Pons (tissue), 1 donor: ENCODE measurements around the gene INKA2.
A peak's percentile ranks its signal among the peaks of the same experiment; 100 is the strongest.

Experiments
- DNase-seq: peaks from one replicate; pipeline ENCODE4 v3.0.0-alpha.2; 2016; ENCODE audit warnings: low spot score

Gene INKA2

DNA sequence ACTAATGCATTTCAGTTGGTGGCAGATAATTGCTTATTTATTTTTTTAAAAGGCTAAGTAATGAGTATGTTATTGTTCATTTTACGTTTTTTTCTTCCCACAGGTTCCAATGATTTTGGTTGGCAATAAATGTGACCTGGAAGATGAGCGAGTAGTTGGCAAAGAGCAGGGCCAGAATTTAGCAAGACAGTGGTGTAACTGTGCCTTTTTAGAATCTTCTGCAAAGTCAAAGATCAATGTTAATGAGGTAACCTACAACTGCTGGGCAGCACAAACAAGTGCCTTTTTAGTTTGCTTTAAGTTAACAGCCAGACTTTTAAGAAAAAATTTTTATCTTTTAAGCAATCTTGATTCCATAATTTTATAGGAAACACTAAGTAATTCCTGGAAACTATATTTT lies 35.0 kb downstream of the INKA2 start:
- DNase-seq: no peak

DNA sequence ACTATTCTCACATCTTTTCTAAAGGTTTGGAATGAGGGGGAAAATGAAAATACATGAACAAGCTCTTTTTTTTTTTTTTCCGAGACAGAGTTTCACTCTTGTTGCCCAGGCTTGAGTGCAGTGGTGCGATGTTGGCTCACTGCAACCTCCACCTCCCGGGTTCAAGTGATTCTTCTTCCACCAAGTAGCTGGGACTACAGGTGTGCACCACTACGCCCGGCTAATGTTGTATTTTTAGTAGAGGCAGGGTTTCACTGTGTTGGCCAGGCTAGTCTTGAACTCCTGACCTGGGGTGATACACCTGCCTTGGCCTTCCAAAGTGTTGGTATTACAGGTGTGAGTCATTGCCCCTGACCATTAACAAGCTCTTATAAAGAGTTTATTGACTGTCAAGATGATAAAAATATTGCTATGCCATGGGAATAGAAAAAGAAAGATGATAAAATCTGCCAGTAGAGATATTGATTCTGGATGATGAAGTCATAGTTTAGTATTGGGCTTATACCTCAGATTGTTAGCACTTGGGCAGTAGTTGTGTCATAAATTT lies 36.6 kb downstream of the INKA2 start:
- no peak for DNase-seq

DNA sequence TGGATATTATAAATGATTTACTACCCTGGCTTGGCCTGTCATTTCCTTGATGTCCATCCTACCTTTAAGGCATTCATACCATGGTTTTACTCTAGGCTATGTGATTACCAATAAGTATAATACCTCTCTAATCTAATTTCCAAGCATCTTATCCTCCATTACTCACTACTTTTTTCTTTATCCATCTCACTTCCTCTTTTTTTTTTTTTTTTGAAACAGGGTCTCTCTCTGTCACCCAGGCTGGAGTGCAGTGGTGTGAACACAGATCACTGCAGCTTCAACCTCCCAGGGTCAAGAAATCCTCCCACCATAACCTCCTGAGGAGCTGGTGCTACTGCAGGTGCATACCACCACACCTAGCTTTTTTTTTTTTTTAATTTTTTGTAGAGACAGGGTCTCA lies 39.9 kb downstream of the INKA2 start:
- no peak for DNase-seq

DNA sequence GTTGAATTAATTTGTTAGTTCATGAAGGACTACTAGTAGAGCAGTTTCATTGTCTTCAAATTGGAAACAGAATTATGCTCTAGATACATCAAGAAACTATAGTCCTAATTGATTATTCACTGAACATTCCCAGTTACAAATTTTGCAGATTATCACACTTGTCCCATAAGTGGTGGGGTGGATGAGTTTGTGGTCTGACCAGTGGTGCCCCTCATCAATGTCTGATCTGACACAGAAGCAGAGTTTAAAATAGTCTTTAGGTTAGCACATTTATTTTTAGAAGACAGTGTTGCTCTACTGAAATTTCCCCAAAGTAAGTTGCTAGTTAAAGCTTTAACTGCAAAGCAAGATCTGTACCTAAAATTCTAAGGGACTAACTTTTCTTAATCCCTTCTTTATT lies 42.9 kb downstream of the INKA2 start:
- DNase-seq: no peak

DNA sequence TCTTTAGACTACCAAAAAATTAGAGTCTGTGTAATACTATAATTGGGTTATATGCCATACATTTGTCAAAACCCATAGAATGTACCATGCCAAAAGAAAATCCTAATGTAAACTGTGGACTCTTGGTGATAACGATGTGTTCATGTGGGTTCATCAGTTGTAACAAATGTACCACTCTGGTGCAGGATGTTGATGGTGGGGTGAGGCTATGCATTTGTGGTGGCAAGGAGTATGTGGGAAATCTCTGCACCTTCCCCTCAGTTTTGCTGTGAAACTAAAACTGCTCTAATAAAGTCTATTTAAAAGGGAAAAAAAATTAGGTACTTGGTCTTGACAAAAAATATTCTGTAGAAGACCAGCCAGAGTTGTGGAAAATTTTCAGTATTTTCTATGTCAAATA lies 43.4 kb downstream of the INKA2 start:
- no peak for DNase-seq

DNA sequence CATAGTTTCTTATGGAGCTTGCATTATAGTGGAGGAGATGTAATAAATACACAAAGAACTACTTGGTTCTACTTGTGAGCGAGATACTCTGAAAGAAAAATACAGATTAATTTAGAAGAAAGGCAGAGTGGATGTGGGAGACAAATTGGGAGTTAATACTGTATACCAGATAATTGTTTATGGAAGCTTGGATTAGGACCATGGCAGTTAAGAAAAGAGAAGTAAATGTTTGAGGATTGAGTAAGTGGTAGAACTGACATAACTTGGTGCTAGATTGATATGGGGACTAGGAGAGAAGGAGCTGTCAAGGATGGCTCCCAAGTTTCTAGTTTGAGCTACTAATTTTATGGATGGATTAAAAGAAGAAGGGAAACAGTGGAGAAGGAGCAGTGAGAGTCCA lies 47.3 kb downstream of the INKA2 start:
- no peak for DNase-seq

DNA sequence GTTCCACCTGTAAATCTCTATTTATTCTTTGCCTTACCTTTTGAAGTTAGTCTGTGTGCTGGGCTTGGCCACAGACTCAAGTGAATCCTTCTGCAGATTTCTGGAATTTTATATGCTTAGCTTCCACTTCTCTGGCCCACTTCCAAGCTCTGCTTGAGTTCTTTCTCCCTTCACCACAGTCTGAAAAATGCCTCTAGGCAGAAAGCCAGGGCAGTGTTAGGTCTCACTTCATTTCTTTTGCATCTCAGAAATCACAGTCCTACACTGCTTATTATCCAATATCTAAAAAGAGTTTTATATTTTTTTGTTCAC lies 48.9 kb downstream of the INKA2 start:
- peak; percentile 76 for DNase-seq
